Neuron (in vitro differentiated cells): ENCODE data around the gene ERC1.

Experiments used
- H2AFZ ChIP-seq: one replicate; pipeline ENCODE4 v1.6.1; 2013; ENCODE audit warnings: low read depth, mild to moderate bottlenecking, inconsistent platforms, low read length, moderate library complexity
- H3K27me3 ChIP-seq: one replicate; pipeline ENCODE4 v1.6.1; 2013; ENCODE audit warnings: low read length; ENCODE audit not compliant: insufficient read depth
- H3K36me3 ChIP-seq: one replicate; pipeline ENCODE4 v1.6.1; 2013; ENCODE audit warnings: low read length; ENCODE audit not compliant: insufficient read depth
- H3K4me1 ChIP-seq: one replicate; pipeline ENCODE4 v1.6.1; 2013; ENCODE audit warnings: low read length; ENCODE audit not compliant: insufficient read depth
- H3K4me3 ChIP-seq: 2 replicates; pipeline ENCODE4 v1.5.1; 2013; ENCODE audit warnings: mild to moderate bottlenecking, low read length, moderate library complexity
- H3K9me3 ChIP-seq: one replicate; pipeline ENCODE4 v1.6.1; 2013; ENCODE audit warnings: low read length

Gene ERC1

DNA sequence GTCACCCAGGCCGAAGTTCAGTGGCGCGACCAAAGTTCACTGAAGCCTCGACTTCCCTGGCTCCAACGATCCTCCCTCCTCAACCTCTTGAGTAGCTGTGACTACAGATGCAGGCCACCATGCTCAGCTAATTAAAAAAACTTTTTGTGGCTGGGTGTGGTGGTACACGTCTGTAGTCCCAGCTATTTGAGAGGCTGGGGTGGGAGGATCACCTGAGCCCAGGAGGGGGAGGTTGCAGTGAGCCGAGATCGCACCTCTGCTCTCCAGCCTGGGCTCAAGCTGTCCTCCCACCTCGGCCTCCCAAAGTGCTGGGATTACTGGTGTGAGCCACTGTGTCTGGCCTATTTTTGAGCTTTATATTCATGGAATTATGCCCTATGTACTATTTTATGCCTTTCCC is 23.4 kb upstream of the ERC1 start:
- Histone ChIP-seq H3K9me3 (no peaks in the 10 kb centered on the region), H3K36me3 (no peaks in the 10 kb centered on the region)

DNA sequence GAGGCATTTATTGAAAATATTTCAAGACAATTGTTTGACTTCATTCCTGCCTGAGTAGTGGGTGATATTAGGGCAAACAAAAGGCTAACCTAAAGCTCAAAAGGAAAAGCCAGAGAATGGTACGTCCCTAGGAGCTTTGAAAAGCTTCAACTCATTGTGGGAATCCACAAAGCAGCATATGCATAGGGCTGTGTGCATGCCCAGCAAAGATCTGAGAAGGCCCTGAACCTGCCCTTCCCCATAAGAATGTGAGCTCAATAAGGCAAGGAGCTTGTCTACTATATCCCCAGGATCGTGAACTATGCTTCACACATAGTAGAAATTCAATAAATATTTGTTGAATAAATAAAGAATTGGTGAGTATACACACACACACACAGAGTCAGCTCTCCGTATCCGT is 22.5 kb upstream of the ERC1 start:
- peak overlapping the region; percentile 23 for H3K4me3 ChIP-seq
- no peaks in the 10 kb centered on the region for H3K27me3 ChIP-seq
- H3K36me3 ChIP-seq: no peaks in the 10 kb centered on the region
- H2AFZ ChIP-seq: peak overlapping the region; percentile 75
- H3K9me3 ChIP-seq: no peaks in the 10 kb centered on the region
- peaks cover 15% of the 10 kb centered on the region for H3K4me1 ChIP-seq

More for the DNA sequence above, 23.4 kb upstream of the ERC1 start:
- H3K4me3 ChIP-seq: no peak overlapping the region
- peak overlapping the region; percentile 75 for H2AFZ ChIP-seq
- no peaks in the 10 kb centered on the region for H3K27me3 ChIP-seq
- H3K4me1 ChIP-seq: peaks cover 15% of the 10 kb centered on the region

DNA sequence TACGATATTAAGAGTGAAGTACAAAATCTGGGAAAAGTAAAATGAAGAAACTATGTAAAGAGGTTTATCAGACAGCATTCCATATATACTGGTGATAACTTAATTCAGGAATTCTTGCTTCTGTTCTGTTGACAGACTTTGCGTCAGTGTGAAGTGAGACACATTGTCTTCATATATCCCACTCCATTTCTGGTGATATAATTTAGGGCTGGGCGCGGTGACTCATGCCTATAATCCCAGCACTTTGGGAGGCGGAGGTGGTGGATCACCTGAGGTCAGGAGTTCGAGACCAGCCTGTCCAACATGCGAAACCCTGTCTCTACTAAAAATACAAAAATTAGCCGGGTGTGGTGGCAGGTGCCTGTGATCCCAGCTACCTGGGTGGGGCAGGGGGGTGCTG is 21.2 kb upstream of the ERC1 start:
- H3K9me3 ChIP-seq: no peaks in the 10 kb centered on the region
- peaks cover 15% of the 10 kb centered on the region for H3K4me1 ChIP-seq
- H2AFZ ChIP-seq: no peak overlapping the region
- no peaks in the 10 kb centered on the region for H3K36me3 ChIP-seq
- H3K4me3 ChIP-seq: no peak overlapping the region
- no peaks in the 10 kb centered on the region for H3K27me3 ChIP-seq

DNA sequence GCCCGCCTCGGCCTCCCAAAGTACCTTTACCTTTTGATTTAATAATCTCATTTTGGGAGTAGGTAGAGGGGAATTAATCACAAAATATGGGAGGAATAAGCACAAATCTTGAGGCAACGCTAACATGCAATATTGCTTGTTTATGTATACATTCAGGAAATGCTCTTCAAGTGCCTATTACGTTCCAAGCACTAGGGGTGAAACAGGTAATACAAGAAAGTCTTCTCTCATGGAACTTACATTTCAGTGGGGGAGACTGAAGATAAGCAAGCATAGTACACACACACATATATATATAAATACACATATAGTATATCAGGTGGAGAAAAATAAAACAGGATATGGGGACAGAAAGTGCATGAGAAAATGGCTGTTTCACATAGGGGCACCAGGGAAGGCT is 19.0 kb upstream of the ERC1 start:
- no peak overlapping the region for H3K4me3 ChIP-seq
- H3K27me3 ChIP-seq: no peaks in the 10 kb centered on the region
- peaks cover 15% of the 10 kb centered on the region for H3K4me1 ChIP-seq
- no peaks in the 10 kb centered on the region for H3K9me3 ChIP-seq
- peaks cover 2% of the 10 kb centered on the region for H3K36me3 ChIP-seq
- no peak overlapping the region for H2AFZ ChIP-seq

DNA sequence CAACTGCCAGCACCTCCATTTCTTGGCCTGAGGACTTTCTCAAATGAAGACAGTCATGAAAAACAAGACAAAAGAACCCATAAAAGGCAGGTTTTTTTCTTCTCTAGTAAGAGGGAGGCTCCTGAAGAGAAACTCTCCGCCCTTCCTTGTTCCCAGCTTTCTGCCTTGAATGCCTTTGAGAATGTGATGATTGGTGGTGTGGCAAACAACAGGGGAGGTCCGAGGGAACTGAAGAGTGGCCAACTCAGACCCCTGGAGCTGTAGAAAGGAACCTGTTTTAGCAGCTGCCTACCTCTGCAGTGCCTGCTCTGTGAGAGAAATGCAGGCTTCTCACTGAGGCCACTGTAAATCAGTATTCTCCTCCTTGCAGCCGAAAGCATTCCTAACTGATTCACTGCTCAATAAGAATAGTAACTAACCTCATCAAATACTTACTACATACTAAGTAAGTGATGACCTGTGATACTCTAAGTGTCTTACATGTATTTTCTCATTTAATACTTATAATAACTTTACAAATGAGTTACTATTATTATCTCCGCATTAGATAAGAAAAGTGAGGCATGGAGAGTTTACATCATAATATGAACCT is 16.7 kb upstream of the ERC1 start:
- no peaks in the 10 kb centered on the region for H3K9me3 ChIP-seq
- peaks cover 2% of the 10 kb centered on the region for H3K36me3 ChIP-seq
- H3K27me3 ChIP-seq: no peaks in the 10 kb centered on the region
- H3K4me3 ChIP-seq: no peak overlapping the region
- no peaks in the 10 kb centered on the region for H3K4me1 ChIP-seq
- no peak overlapping the region for H2AFZ ChIP-seq

DNA sequence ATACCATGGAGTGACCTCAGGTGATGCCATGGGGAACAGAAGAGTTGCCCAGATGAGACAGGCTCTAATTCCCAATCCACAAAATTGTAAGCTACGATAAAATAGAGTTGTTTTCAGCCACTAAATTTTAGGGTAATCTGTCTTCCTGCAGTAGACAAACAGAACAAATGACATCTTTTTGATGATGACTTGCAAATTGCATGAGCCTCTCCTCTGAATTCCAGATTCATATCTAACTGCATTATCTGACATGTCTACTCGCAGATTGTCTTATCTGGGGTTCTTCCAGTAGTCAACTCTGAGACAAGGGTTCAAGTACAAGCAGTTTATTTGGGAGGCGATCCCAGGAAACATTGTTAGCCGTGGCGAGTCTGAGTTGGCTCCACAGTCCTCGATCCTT is 14.4 kb upstream of the ERC1 start:
- peaks cover 2% of the 10 kb centered on the region for H3K36me3 ChIP-seq
- no peaks in the 10 kb centered on the region for H3K9me3 ChIP-seq
- no peak overlapping the region for H3K4me3 ChIP-seq
- no peak overlapping the region for H2AFZ ChIP-seq
- no peaks in the 10 kb centered on the region for H3K27me3 ChIP-seq
- H3K4me1 ChIP-seq: no peaks in the 10 kb centered on the region

DNA sequence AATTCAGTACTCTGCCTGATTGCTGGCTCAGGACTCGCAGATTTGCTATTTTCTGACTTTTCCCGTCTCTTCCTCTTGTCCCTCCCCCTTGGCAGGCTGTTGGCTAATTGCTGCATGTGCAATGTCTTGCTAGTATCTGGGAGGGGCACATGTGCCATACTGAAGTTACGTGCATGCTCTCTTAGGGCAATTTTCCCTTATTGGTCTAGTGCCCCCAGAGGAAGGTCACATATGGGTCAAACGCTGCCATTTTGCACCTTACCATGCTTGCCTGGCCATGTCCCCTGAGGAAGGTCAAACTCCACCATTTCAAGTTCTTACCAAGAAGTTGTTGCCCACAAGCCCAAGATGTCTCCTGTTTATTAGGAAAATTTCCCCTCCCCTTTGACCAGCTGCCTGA is 13.9 kb upstream of the ERC1 start:
- Histone ChIP-seq H3K9me3 (no peaks in the 10 kb centered on the region), H3K36me3 (peaks cover 2% of the 10 kb centered on the region), H2AFZ (no peak overlapping the region), H3K27me3 (no peaks in the 10 kb centered on the region), H3K4me1 (no peaks in the 10 kb centered on the region), H3K4me3 (no peak overlapping the region)

DNA sequence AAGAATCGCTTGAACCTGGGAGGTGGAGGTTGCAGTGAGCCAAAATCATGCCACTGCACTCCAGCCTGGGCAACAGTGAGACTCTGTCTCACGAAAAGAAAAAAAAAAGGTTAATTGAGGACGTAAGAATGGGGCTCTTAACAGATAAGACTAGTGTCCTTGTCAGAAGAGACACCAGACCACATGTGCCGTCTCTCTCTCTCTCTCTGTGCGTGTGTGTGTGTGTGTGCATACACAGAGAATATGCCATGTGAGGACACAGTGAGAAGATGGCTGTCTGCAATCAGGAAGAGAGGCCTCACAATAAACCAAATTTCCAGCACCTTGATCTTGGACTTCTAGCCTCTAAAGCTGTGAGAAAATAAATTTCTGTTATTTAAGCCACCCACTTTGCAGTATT is 11.7 kb upstream of the ERC1 start:
- Histone ChIP-seq H3K4me3 (no peak overlapping the region), H3K36me3 (peaks cover 2% of the 10 kb centered on the region), H3K27me3 (no peaks in the 10 kb centered on the region), H3K9me3 (no peaks in the 10 kb centered on the region), H2AFZ (no peak overlapping the region), H3K4me1 (no peaks in the 10 kb centered on the region)

DNA sequence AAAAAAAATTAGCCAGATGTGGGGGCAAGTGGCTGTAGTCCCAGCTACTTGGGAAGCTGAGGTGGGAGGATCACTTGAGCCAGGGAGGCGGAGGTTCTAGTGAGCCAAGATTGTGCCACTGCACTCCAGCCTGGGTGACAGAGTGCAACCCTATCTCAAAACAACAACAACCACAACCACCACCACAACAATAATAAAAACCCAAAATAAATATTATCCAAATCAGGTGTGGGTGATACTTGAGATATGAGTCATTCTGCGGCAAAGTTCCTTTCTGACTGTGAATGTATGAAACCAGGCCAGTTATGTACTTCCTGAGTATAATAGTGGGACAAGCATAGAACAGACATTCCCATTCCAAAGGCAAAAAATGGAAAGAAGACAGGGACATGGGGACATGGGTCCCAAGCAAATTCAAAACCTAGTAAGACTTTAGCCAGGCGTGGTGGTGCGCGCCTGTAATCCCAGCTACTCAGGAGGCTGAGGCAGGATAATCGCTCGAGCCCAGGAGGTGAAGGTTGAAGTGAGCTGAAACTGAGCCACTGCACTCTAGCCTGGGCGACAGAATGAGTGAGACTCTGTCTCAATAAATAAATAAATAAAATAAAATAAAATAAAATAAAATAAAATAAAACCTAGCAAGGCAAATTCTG is 9.7 kb upstream of the ERC1 start:
- H3K4me1 ChIP-seq: no peaks in the 10 kb centered on the region
- H3K9me3 ChIP-seq: no peaks in the 10 kb centered on the region
- no peaks in the 10 kb centered on the region for H3K27me3 ChIP-seq
- no peak overlapping the region for H2AFZ ChIP-seq
- no peak overlapping the region for H3K4me3 ChIP-seq
- H3K36me3 ChIP-seq: peaks cover 2% of the 10 kb centered on the region

DNA sequence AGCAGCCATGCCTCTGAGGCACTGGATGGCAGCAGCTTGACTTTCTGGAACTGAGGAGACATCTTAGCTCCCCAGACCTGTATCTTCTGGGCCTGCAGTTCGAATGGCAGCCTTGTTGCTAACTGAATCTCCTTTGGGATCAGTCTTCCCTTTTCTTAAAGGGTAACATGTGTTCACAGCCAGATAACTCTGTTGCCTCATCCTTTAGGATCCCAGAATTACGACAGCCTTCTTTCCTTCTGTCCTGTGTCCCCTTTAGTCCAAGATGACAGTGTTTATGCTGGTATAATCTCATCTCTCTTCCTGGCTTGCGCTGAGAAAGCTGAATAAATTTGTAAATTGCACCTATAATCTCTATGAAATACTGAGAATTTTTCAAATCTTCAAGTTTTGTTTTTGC is 9.1 kb upstream of the ERC1 start:
- no peaks in the 10 kb centered on the region for H3K9me3 ChIP-seq
- no peak overlapping the region for H3K4me3 ChIP-seq
- no peaks in the 10 kb centered on the region for H3K27me3 ChIP-seq
- H2AFZ ChIP-seq: no peak overlapping the region
- no peaks in the 10 kb centered on the region for H3K4me1 ChIP-seq
- H3K36me3 ChIP-seq: no peaks in the 10 kb centered on the region

DNA sequence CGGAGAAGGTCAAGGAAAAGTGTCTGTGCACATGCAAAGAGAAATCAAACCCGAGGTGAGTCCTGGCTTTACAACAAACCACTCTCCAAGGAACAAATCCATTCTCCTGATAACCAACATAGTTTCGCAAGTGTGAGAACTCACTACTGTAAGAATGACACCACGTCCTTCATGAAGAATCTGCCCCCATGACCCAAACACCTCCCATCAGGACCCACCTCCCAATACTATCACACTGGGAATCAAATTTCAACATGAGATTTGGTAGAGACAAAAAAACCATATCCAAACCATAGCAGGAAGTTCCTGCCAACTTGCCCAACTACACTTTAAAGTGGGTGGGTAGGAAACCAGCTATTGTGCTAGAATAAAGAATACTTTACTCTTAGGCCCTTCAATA is 2.4 kb upstream of the ERC1 start:
- no peaks in the 10 kb centered on the region for H3K36me3 ChIP-seq
- no peak overlapping the region for H2AFZ ChIP-seq
- H3K4me3 ChIP-seq: peak overlapping the region; percentile 74
- no peaks in the 10 kb centered on the region for H3K27me3 ChIP-seq
- peaks cover 25% of the 10 kb centered on the region for H3K4me1 ChIP-seq
- H3K9me3 ChIP-seq: no peaks in the 10 kb centered on the region

DNA sequence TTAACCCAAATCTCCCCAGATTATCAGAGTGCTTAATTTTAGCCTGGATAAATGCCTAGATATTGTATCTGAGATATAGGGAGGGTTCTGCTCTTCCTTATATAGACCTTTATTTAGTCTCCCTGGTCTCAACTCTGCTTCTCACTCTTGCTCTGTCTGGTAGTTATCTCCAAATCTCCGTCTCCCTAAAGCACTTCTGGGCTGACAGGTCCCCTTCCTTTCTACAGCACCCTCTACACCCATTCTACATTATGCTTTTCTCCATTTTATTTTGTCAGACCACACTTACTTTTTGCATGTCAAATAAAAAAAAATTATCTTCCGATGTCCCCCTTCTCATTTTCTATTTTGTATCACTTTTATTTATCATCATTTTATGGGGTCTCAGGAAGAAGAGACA is 2.0 kb upstream of the ERC1 start:
- peaks cover 25% of the 10 kb centered on the region for H3K4me1 ChIP-seq
- H3K9me3 ChIP-seq: no peaks in the 10 kb centered on the region
- peak overlapping the region; percentile 74 for H3K4me3 ChIP-seq
- H3K27me3 ChIP-seq: no peaks in the 10 kb centered on the region
- no peaks in the 10 kb centered on the region for H3K36me3 ChIP-seq
- H2AFZ ChIP-seq: no peak overlapping the region

DNA sequence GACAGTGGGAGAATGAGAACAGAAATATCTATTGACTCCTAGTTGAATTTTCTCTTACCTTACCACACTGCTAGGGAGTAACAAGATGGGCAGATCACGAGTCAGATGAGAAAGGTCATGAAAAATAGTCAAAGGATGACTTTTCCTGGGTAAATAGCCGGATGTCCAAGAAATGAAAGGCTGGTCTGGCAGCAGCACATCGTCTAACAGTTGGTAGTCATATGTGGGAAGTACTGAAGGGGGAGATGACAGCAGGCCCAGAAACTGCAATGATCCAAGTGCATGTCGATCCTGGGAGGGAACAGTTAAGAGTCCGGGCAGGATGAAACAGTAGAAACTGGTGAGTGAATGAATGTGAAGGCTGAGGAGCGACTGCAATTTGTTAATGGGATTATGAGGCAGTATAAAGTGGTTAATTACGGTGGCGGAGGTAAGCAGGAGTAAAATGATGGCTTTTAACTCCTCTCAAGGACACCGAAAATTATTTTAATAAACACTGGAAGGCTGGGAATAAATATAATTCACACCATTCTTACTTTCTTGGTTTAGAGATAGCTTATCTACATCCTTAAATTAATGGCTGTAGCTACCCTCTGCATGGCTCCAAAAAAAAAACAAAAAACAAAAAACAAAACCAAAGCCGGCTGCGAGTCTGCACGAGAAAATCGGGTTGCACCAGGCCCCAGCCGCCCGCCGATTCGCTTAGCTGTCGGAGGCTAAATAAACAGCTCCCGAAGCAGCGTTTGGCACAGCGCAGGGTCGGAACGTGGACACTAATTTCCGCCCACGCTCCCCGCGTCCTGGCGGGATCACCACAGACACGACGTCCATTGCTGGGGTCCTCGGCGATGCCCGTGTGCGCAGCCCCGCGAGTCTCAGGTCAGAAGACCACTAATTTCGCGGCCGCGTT is 1.0 kb upstream of the ERC1 start:
- peaks cover 25% of the 10 kb centered on the region for H3K4me1 ChIP-seq
- no peaks in the 10 kb centered on the region for H3K9me3 ChIP-seq
- H3K27me3 ChIP-seq: no peaks in the 10 kb centered on the region
- H3K4me3 ChIP-seq: peak overlapping the region; percentile 74
- no peaks in the 10 kb centered on the region for H3K36me3 ChIP-seq
- H2AFZ ChIP-seq: peak overlapping the region; percentile 75
